ENCODE results near the gene TJP3.

DNA sequence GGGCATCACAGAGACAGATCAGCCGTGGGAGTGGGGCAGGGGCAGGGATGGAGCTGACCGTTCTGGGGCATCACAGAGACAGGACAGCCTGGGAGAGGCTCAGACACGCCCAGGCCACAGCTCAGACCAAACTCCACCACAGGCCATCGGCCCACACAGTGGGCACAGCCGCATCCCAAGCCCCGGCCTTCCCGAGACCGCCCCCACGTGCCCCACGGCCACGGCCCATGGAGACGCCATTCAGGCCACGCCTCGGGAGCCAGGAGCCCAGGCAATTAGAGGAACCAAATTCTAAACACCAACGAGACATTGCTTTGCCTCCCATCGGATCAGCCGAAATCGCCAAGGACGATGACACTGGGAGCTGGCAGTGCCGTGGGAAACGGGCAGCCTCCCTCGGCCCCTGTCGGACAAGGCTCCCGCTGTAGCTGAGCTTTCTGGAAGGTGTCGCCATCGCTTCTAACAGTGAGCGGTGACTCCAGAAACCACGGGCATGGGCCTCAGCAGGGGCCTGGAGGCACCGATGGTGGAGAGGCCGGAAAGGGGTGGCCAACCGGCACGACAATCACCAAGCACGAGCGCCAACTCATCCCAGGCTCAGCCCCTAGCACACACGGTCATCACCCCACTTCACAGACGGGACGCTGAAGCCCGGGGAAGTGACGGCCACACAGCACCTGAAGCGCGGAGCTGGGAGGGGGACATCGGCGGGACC is 10.4 kb upstream of the TJP3 start:
- no peak for TF ChIP-seq SUZ12 (IDR thresholded peaks at IDR 0.05; ENCODE audit: extremely low read depth, insufficient read depth, insufficient read length)
- no peak for TF ChIP-seq YY1 (IDR thresholded peaks at IDR 0.05; ENCODE audit: insufficient read depth, insufficient read length)
- no peak for TF ChIP-seq ZNF274 (IDR thresholded peaks at IDR 0.05; ENCODE audit: low read depth, low read length)
